C4-2B (cell line): ENCODE data around the gene ICA1.

ENCODE experiments used
- H3K27ac ChIP-seq: fragments of 450-650 bp; 2 replicates; pipeline ENCODE4 v1.5.1; 2017
- CTCF ChIP-seq: fragments of 450-650 bp; conservative IDR thresholded peaks from 2 replicates; pipeline ENCODE4 v1.5.1; 2017; ENCODE audit warnings: mild to moderate bottlenecking
- ZFX ChIP-seq: fragments of 450-650 bp; IDR thresholded peaks from 2 replicates; pipeline ENCODE4 v1.6.1; 2017

The ICA1 gene

GRCh38 chr7:8232999-8233847, 28.7 kb downstream of the ICA1 start:
- TF ChIP-seq CTCF: no peak
- no peak overlapping the region for H3K27ac ChIP-seq

- TF ChIP-seq ZFX (no peak), CTCF (no peak)
- H3K27ac ChIP-seq: no peak overlapping the region
Observed at GRCh38 chr7:8229927-8230326, 32.0 kb downstream of the ICA1 start.

GRCh38 chr7:8228766-8229674, 32.9 kb downstream of the ICA1 start:
- TF ChIP-seq CTCF (no peak), ZFX (no peak)
- no peak overlapping the region for H3K27ac ChIP-seq

GRCh38 chr7:8228068-8228467, 33.9 kb downstream of the ICA1 start:
- H3K27ac ChIP-seq: no peak overlapping the region

GRCh38 chr7:8227261-8227660, 34.7 kb downstream of the ICA1 start:
- H3K27ac ChIP-seq: no peak overlapping the region
- TF ChIP-seq ZFX (no peak), CTCF (no peak)

More at GRCh38 chr7:8228068-8228467, 33.9 kb downstream of the ICA1 start:
- TF ChIP-seq CTCF (no peak), ZFX (no peak)

- no peak overlapping the region for H3K27ac ChIP-seq
- TF ChIP-seq ZFX: no peak
- no peak for TF ChIP-seq CTCF
Observed at GRCh38 chr7:8226501-8226900, 35.5 kb downstream of the ICA1 start.

- no peak for TF ChIP-seq ZFX
- TF ChIP-seq CTCF: no peak
- H3K27ac ChIP-seq: no peak overlapping the region
Observed at GRCh38 chr7:8221567-8221966, 40.4 kb downstream of the ICA1 start.
